ENCODE results near the gene C19orf44.

Gene C19orf44

GRCh38 chr19:16514383-16515019 lies 18.3 kb downstream of the C19orf44 start:
- FAIRE-seq, result no peak

GRCh38 chr19:16516381-16516780 lies 20.2 kb downstream of the C19orf44 start:
- no peak for FAIRE-seq
- DNase-seq (ENCODE audit: extremely low spot score, insufficient read length, low read depth), result no peak

More at GRCh38 chr19:16514383-16515019, 18.3 kb downstream of the C19orf44 start:
- DNase-seq (ENCODE audit: extremely low spot score, insufficient read length, low read depth), result no peak

- FAIRE-seq (no peak), DNase-seq (ENCODE audit: extremely low spot score, insufficient read length, low read depth) (no peak)
Measured at GRCh38 chr19:16516923-16517610, 20.9 kb downstream of the C19orf44 start.

- no peak for DNase-seq (ENCODE audit: extremely low spot score, insufficient read length, low read depth)
- FAIRE-seq, result no peak
Measured at GRCh38 chr19:16518061-16518460, 21.9 kb downstream of the C19orf44 start.

- no peak for DNase-seq (ENCODE audit: extremely low spot score, insufficient read length, low read depth)
- FAIRE-seq, result no peak
Measured at GRCh38 chr19:16518483-16519229, 22.5 kb downstream of the C19orf44 start.

GRCh38 chr19:16519230-16519687 lies 23.1 kb downstream of the C19orf44 start:
- FAIRE-seq (no peak), DNase-seq (ENCODE audit: extremely low spot score, insufficient read length, low read depth) (no peak)

- no peak for DNase-seq (ENCODE audit: extremely low spot score, insufficient read length, low read depth)
- FAIRE-seq, result no peak
Measured at GRCh38 chr19:16520074-16520973, 24.1 kb downstream of the C19orf44 start.

- DNase-seq (ENCODE audit: extremely low spot score, insufficient read length, low read depth) (no peak), FAIRE-seq (no peak)
Measured at GRCh38 chr19:16520986-16521624, 24.9 kb downstream of the C19orf44 start.

GRCh38 chr19:16521715-16522289 lies 25.6 kb downstream of the C19orf44 start:
- no peak for FAIRE-seq
- DNase-seq (ENCODE audit: extremely low spot score, insufficient read length, low read depth), result no peak

GRCh38 chr19:16522559-16523377 lies 26.6 kb downstream of the C19orf44 start:
- no peak for FAIRE-seq
- DNase-seq (ENCODE audit: extremely low spot score, insufficient read length, low read depth), result no peak

- DNase-seq (ENCODE audit: extremely low spot score, insufficient read length, low read depth) (no peak), FAIRE-seq (no peak)
Measured at GRCh38 chr19:16524991-16525734, 29.0 kb downstream of the C19orf44 start.

- DNase-seq (ENCODE audit: extremely low spot score, insufficient read length, low read depth) (no peak), FAIRE-seq (no peak)
Measured at GRCh38 chr19:16525751-16526481, 29.7 kb downstream of the C19orf44 start.

- FAIRE-seq, result no peak
Measured at GRCh38 chr19:16527334-16527935, 31.2 kb downstream of the C19orf44 start.

GRCh38 chr19:16527971-16528521 lies 31.9 kb downstream of the C19orf44 start:
- no peak for DNase-seq (ENCODE audit: extremely low spot score, insufficient read length, low read depth)

More at GRCh38 chr19:16527334-16527935, 31.2 kb downstream of the C19orf44 start:
- DNase-seq (ENCODE audit: extremely low spot score, insufficient read length, low read depth), result no peak

GRCh38 chr19:16529466-16530144 lies 33.4 kb downstream of the C19orf44 start:
- DNase-seq (ENCODE audit: extremely low spot score, insufficient read length, low read depth), result no peak
- FAIRE-seq, result no peak

More at GRCh38 chr19:16527971-16528521, 31.9 kb downstream of the C19orf44 start:
- FAIRE-seq, result no peak
